Gastroesophageal sphincter (tissue), 3 donors: Measurements from ENCODE around the gene RAC2.

ENCODE experiments used
- CTCF ChIP-seq, 4 experiments: fragments of 200-600 bp in 2 of 4; fragments of 450-650 bp in 2 of 4; sonication (generic) in 1 of 4; IDR thresholded peaks; one replicate each; pipeline ENCODE4 v1.5.1; 2017 to 2019; ENCODE audit warnings: antibody characterized with exemption in 4 of 4, mild to moderate bottlenecking in 2 of 4, moderate library complexity in 2 of 4
- POLR2A ChIP-seq, 2 donors: fragments of 450-650 bp; IDR thresholded peaks; one replicate each; pipeline ENCODE4 v1.6.1; 2017; ENCODE audit warnings: antibody characterized with exemption in 2 of 2, mild to moderate bottlenecking in 2 of 2, moderate library complexity in 1 of 2

- TF ChIP-seq CTCF (IDR thresholded peaks at IDR 0.05) (no peak), POLR2A (IDR thresholded peaks at IDR 0.05) (no peak)
Observed at GRCh38 chr22:37203354-37204044, 40.6 kb downstream of the RAC2 start.
